Adipose tissue (tissue), 3 donors: ENCODE data around the gene PRSS2. TPM values are rescaled to one million over a fixed set of nuclear protein-coding genes. Genes with fewer than 3 reads are reported as not detected.

Source experiments
- H3K27ac ChIP-seq: one replicate; pipeline ENCODE4 v1.5.1; 2013; ENCODE audit warnings: low read depth, low read length
- WGBS, 3 donors: extraction: QIAGEN DNeasy Blood & Tissue Kit; methylation state at CpG; one replicate each; pipeline ENCODE4 v1.1.7; 2013; 5-methylcytosine and 5-hydroxymethylcytosine counted together
- polyA plus RNA-seq, 3 donors: library from polyadenylated mRNA; stranded (reverse); fragments of 200-250 nt; gene quantifications; one replicate each; pipeline ENCODE4 v1.2.3, GENCODE V29; 2013
- donor health status: healthy with polysubstance abuse.
- donor health status: Bipolar disorder and iron deficiency.
- donor health status: healthy.

Gene PRSS2
- polyA plus RNA-seq, 3 donors = 6.5 to 49,551 (median 29.2) TPM

- no peak overlapping the region for H3K27ac ChIP-seq
- WGBS, 3 donors = 4 to 9% (median 5%) methylated on average over 69 to 74 of the region's 74 CpGs
These were observed 26.0 kb downstream of the PRSS2 start for GRCh38 chr7:142796501-142797390.

- WGBS, 3 donors = 5 to 9% (median 7%) methylated on average over 33 of the region's 33 CpGs
- H3K27ac ChIP-seq = no peak overlapping the region
These were observed 26.9 kb downstream of the PRSS2 start for GRCh38 chr7:142797391-142798377.

GRCh38 chr7:142798451-142799436 lies 28.0 kb downstream of the PRSS2 start:
- 71 to 77% (median 76%) methylated on average over 11 of the region's 11 CpGs for WGBS, 3 donors
- no peak overlapping the region for H3K27ac ChIP-seq

GRCh38 chr7:142799437-142799835 lies 28.7 kb downstream of the PRSS2 start:
- no peak overlapping the region for H3K27ac ChIP-seq
- 51 to 83% (median 54%) methylated on average over 3 of the region's 3 CpGs for WGBS, 3 donors

GRCh38 chr7:142800088-142800487 lies 29.3 kb downstream of the PRSS2 start:
- H3K27ac ChIP-seq = no peak overlapping the region
- 93 to 96% (median 95%) methylated on average over 1 of the region's 1 CpG for WGBS, 3 donors

- H3K27ac ChIP-seq = no peak overlapping the region
- 81 to 88% (median 84%) methylated on average over 7 of the region's 7 CpGs for WGBS, 3 donors
These were observed 30.0 kb downstream of the PRSS2 start for GRCh38 chr7:142800699-142801260.

- 87 to 92% (median 90%) methylated on average over 8 of the region's 8 CpGs for WGBS, 3 donors
- no peak overlapping the region for H3K27ac ChIP-seq
These were observed 31.0 kb downstream of the PRSS2 start for GRCh38 chr7:142801601-142802295.

GRCh38 chr7:142802301-142802700 lies 31.5 kb downstream of the PRSS2 start:
- whole genome bisulfite sequencing, 3 donors = 81 to 92% (median 81%) methylated on average over 3 of the region's 3 CpGs
- no peak overlapping the region for H3K27ac ChIP-seq

- 91 to 93% (median 92%) methylated on average over 4 of the region's 4 CpGs for WGBS, 3 donors
- no peak overlapping the region for H3K27ac ChIP-seq
These were observed 33.1 kb downstream of the PRSS2 start for GRCh38 chr7:142803901-142804300.

GRCh38 chr7:142804728-142805207 lies 34.0 kb downstream of the PRSS2 start:
- 42 to 68% (median 49%) methylated on average over 4 of the region's 4 CpGs for WGBS, 3 donors

GRCh38 chr7:142805350-142806021 lies 34.7 kb downstream of the PRSS2 start:
- no peak overlapping the region for H3K27ac ChIP-seq
- 76 to 90% (median 78%) methylated on average over 3 of the region's 3 CpGs for WGBS, 3 donors

More at GRCh38 chr7:142804728-142805207, 34.0 kb downstream of the PRSS2 start:
- no peak overlapping the region for H3K27ac ChIP-seq

- 25 to 76% (median 34%) methylated on average over 2 of the region's 2 CpGs for WGBS, 3 donors
- H3K27ac ChIP-seq = no peak overlapping the region
These were observed 35.2 kb downstream of the PRSS2 start for GRCh38 chr7:142806022-142806356.

GRCh38 chr7:142806957-142807356 lies 36.2 kb downstream of the PRSS2 start:
- 83 to 89% (median 87%) methylated on average over 1 of the region's 1 CpG for WGBS, 3 donors
- no peak overlapping the region for H3K27ac ChIP-seq

- no peak overlapping the region for H3K27ac ChIP-seq
- 35 to 62% (median 47%) methylated on average over 3 of the region's 3 CpGs for WGBS, 3 donors
These were observed 37.2 kb downstream of the PRSS2 start for GRCh38 chr7:142807855-142808460.

- H3K27ac ChIP-seq = no peak overlapping the region
These were observed 37.7 kb downstream of the PRSS2 start for GRCh38 chr7:142808461-142808801.
